GF-D8 (cell line): Measurements from ENCODE around the gene TNRC6A.
"Not testable (repeated sequence)": the region's sequence is repeated elsewhere in the genome, so short reads cannot be mapped to it uniquely, and the experiment has no call there.

Experiments
- DNase-seq: peaks from one replicate; lab custom pipeline; 2025; lab: John Stamatoyannopoulos, UW

The TNRC6A gene

GRCh38 chr16:24728011-24728410 lies 1.4 kb upstream of the TNRC6A start:
- DNase-seq: no peak

- DNase-seq: no peak
Observed at GRCh38 chr16:24728891-24729242, 584 bp upstream of the TNRC6A start.

GRCh38 chr16:24729951-24730815 lies 732 bp downstream of the TNRC6A start:
- DNase-seq: no peak

GRCh38 chr16:24730914-24731313 lies 1.5 kb downstream of the TNRC6A start:
- no peak for DNase-seq

GRCh38 chr16:24731722-24732419 lies 2.4 kb downstream of the TNRC6A start:
- DNase-seq: no peak

GRCh38 chr16:24734382-24734781 lies 4.9 kb downstream of the TNRC6A start:
- DNase-seq: no peak

- DNase-seq: no peak
Observed at GRCh38 chr16:24736758-24737157, 7.3 kb downstream of the TNRC6A start.

- DNase-seq: no peak
Observed at GRCh38 chr16:24737391-24737871, 8.0 kb downstream of the TNRC6A start.

GRCh38 chr16:24737916-24738594 lies 8.6 kb downstream of the TNRC6A start:
- DNase-seq: no peak

- DNase-seq: no peak
Observed at GRCh38 chr16:24738895-24739294, 9.4 kb downstream of the TNRC6A start.

GRCh38 chr16:24741862-24742261 lies 12.4 kb downstream of the TNRC6A start:
- DNase-seq: no peak

- not testable (repeated sequence) for DNase-seq
Observed at GRCh38 chr16:24742610-24743009, 13.2 kb downstream of the TNRC6A start.

GRCh38 chr16:24745391-24745790 lies 15.9 kb downstream of the TNRC6A start:
- no peak for DNase-seq

- DNase-seq: peak; percentile 10
Observed at GRCh38 chr16:24745791-24746190, 16.3 kb downstream of the TNRC6A start.

- DNase-seq: no peak
Observed at GRCh38 chr16:24747441-24747840, 18.0 kb downstream of the TNRC6A start.

- peak; percentile 24 for DNase-seq
Observed at GRCh38 chr16:24748242-24748641, 18.8 kb downstream of the TNRC6A start.

GRCh38 chr16:24749310-24749709 lies 19.9 kb downstream of the TNRC6A start:
- DNase-seq: no peak

GRCh38 chr16:24749872-24750271 lies 20.4 kb downstream of the TNRC6A start:
- DNase-seq: not testable (repeated sequence)

- DNase-seq: no peak
Observed at GRCh38 chr16:24753000-24753399, 23.5 kb downstream of the TNRC6A start.

- DNase-seq: no peak
Observed at GRCh38 chr16:24753437-24753836, 24.0 kb downstream of the TNRC6A start.

- no peak for DNase-seq
Observed at GRCh38 chr16:24754543-24754942, 25.1 kb downstream of the TNRC6A start.

- DNase-seq: no peak
Observed at GRCh38 chr16:24755201-24755874, 25.9 kb downstream of the TNRC6A start.
